H1 (cell line): ENCODE measurements around the gene SCPEP1. TPM values are rescaled to one million over a fixed set of nuclear protein-coding genes. Genes with fewer than 3 reads are reported as not detected.

Experiments used
- CTCF ChIA-PET: fragments of 300-600 bp; sonication (Branson Sonifier 250); formaldehyde crosslinking; loops from one replicate; lab custom pipeline; 2021; ENCODE audit not compliant: partially characterized antibody; lab: Charles Lee
- POLR2A ChIA-PET: fragments of 300-600 bp; sonication (Branson Sonifier 250); formaldehyde crosslinking; loops from one replicate; lab custom pipeline; 2021; ENCODE audit warnings: inconsistent platforms; ENCODE audit not compliant: partially characterized antibody; lab: Charles Lee
- DNase-seq, 2 experiments: peaks; one replicate each; pipeline versions ENCODE4 v3.0.0 to v3.0.0-alpha.2; 2010 to 2022; ENCODE audit warnings: low spot score in 2 of 2, low read depth in 1 of 2, mixed read lengths in 1 of 2
- FAIRE-seq: peaks from 2 replicates; lab custom pipeline; 2011; peaks lifted over from hg19 to GRCh38; lab: Jason Lieb, UNC
- H2AFZ ChIP-seq: 2 replicates; pipeline ENCODE4 v1.8.1; 2012; ENCODE audit warnings: low read length, inconsistent platforms
- H2AK5ac ChIP-seq: 2 replicates; pipeline ENCODE4 v1.6.1; 2013; ENCODE audit warnings: low read depth, low read length
- H2BK120ac ChIP-seq: replicated peaks from 2 replicates; pipeline ENCODE3; 2013; ENCODE audit warnings: low read depth, low read length, inconsistent platforms
- H2BK12ac ChIP-seq: 2 replicates; pipeline ENCODE4 v1.6.1; 2013; ENCODE audit warnings: low read depth, low read length
- H2BK15ac ChIP-seq: 2 replicates; pipeline ENCODE4 v1.6.1; 2013; ENCODE audit warnings: low read length
- H2BK20ac ChIP-seq: 2 replicates; pipeline ENCODE4 v1.6.1; 2013; ENCODE audit warnings: low read length
- H2BK5ac ChIP-seq: 2 replicates; pipeline ENCODE4 v1.6.1; 2013; ENCODE audit warnings: low read depth, low read length
- H3K14ac ChIP-seq: 2 replicates; pipeline ENCODE4 v1.6.1; 2013; ENCODE audit warnings: inconsistent platforms; ENCODE audit not compliant: insufficient read length
- H3K18ac ChIP-seq: 2 replicates; pipeline ENCODE4 v1.6.1; 2013; ENCODE audit warnings: low read length; ENCODE audit errors: extremely low read depth
- H3K23ac ChIP-seq: 2 replicates; pipeline ENCODE4 v1.6.1; 2013; ENCODE audit warnings: inconsistent platforms; ENCODE audit not compliant: insufficient read length
- H3K23me2 ChIP-seq: 2 replicates; pipeline ENCODE4 v1.6.1; 2013; ENCODE audit warnings: low read depth, low read length
- H3K27ac ChIP-seq: 2 replicates; pipeline ENCODE4 v1.6.1; 2011; ENCODE audit warnings: low read depth, low read length, inconsistent platforms
- H3K27me3 ChIP-seq, 4 experiments: replicated peaks in 1 of 4; 1 replicate in 1 of 4; 2 replicates in 3 of 4; pipeline versions ENCODE4 v1.6.1 to v1.8.1; 2011 to 2013; ENCODE audit warnings: low read length in 3 of 4, mild to moderate bottlenecking in 3 of 4, inconsistent platforms in 2 of 4, mixed read lengths in 2 of 4, moderate library complexity in 1 of 4; ENCODE audit not compliant: control insufficient read depth in 3 of 4, insufficient read depth in 3 of 4; ENCODE audit errors: extremely low read depth in 1 of 4
- H3K36me3 ChIP-seq, 4 experiments: 2 replicates each; pipeline versions ENCODE4 v1.6.1 to v1.8.1; 2011 to 2013; ENCODE audit warnings: mild to moderate bottlenecking in 4 of 4, low read length in 3 of 4, moderate library complexity in 2 of 4, control low read depth in 1 of 4, inconsistent platforms in 1 of 4; ENCODE audit not compliant: insufficient read depth in 4 of 4, control insufficient read depth in 2 of 4
- H3K4ac ChIP-seq: replicated peaks from 2 replicates; pipeline ENCODE3; 2013; ENCODE audit warnings: low read length, low read depth, mixed read lengths, inconsistent platforms; ENCODE audit not compliant: insufficient read length
- H3K4me1 ChIP-seq, 4 experiments: replicated peaks in 1 of 4; 1 replicate in 1 of 4; 2 replicates in 3 of 4; pipeline versions ENCODE4 v1.6.1 to v1.8.1; 2011 to 2013; ENCODE audit warnings: low read length in 3 of 4, inconsistent platforms in 2 of 4, mixed read lengths in 1 of 4; ENCODE audit not compliant: insufficient read depth in 4 of 4, control insufficient read depth in 3 of 4
- H3K4me2 ChIP-seq, 2 experiments: 2 replicates each; pipeline versions ENCODE4 v1.6.1 to v1.8.1; 2011 to 2013; ENCODE audit warnings: low read depth in 2 of 2, low read length in 2 of 2, control low read depth in 1 of 2, inconsistent platforms in 1 of 2, mild to moderate bottlenecking in 1 of 2; ENCODE audit not compliant: insufficient read depth in 1 of 2
- H3K4me3 ChIP-seq, 4 experiments: fragments of 200-600, 300-600 bp in 1 of 4; sonication (generic), shearing (Covaris generic), sonication (Bioruptor Twin) in 1 of 4; 2 replicates each; pipeline versions ENCODE4 v1.5.1 to v1.8.1; 2011 to 2016; ENCODE audit warnings: low read length in 4 of 4, low read depth in 3 of 4, control low read depth in 2 of 4, inconsistent platforms in 2 of 4, mild to moderate bottlenecking in 2 of 4, mixed read lengths in 1 of 4, moderate library complexity in 1 of 4; ENCODE audit not compliant: insufficient read depth in 2 of 4; ENCODE audit errors: extremely low read depth in 1 of 4
- H3K56ac ChIP-seq: replicated peaks from 2 replicates; pipeline ENCODE3; 2013; ENCODE audit warnings: low read depth, mild to moderate bottlenecking, mixed read lengths, low read length, inconsistent platforms; ENCODE audit not compliant: insufficient read length
- H3K79me1 ChIP-seq: 2 replicates; pipeline ENCODE4 v1.6.1; 2013; ENCODE audit warnings: low read depth, low read length, control low read depth
- H3K79me2 ChIP-seq, 2 experiments: 2 replicates each; pipeline versions ENCODE4 v1.6.1 to v1.8.1; 2012 to 2013; ENCODE audit warnings: low read length in 2 of 2, mild to moderate bottlenecking in 2 of 2, inconsistent platforms in 1 of 2; ENCODE audit not compliant: insufficient read depth in 2 of 2, control insufficient read depth in 1 of 2
- H3K9ac ChIP-seq, 4 experiments: replicated peaks in 1 of 4; 1 replicate in 1 of 4; 2 replicates in 3 of 4; pipeline versions ENCODE4 v1.6.1 to v1.8.1; 2011 to 2013; ENCODE audit warnings: low read depth in 3 of 4, low read length in 3 of 4, control low read depth in 2 of 4, mild to moderate bottlenecking in 2 of 4, moderate library complexity in 2 of 4, inconsistent platforms in 1 of 4; ENCODE audit errors: extremely low read depth in 1 of 4
- H3K9me3 ChIP-seq, 2 experiments: 2 replicates each; pipeline versions ENCODE4 v1.6.1 to v1.8.1; 2012 to 2013; ENCODE audit warnings: mild to moderate bottlenecking in 2 of 2, moderate library complexity in 2 of 2, control low read depth in 1 of 2, inconsistent platforms in 1 of 2, low read depth in 1 of 2, low read length in 1 of 2, mixed read lengths in 1 of 2; ENCODE audit not compliant: insufficient read depth in 2 of 2
- H4K20me1 ChIP-seq, 2 experiments: replicated peaks in 1 of 2; 2 replicates each; pipeline versions ENCODE3 to v1.8.1; 2011 to 2013; ENCODE audit warnings: inconsistent platforms in 2 of 2, low read length in 2 of 2, mild to moderate bottlenecking in 1 of 2; ENCODE audit not compliant: insufficient read depth in 2 of 2, control insufficient read depth in 1 of 2
- H4K5ac ChIP-seq: 2 replicates; pipeline ENCODE4 v1.6.1; 2013; ENCODE audit warnings: low read length, low read depth, mixed read lengths, inconsistent platforms; ENCODE audit not compliant: insufficient read length
- H4K8ac ChIP-seq: 2 replicates; pipeline ENCODE4 v1.8.0; 2013; ENCODE audit warnings: mild to moderate bottlenecking, moderate library complexity, low read length, inconsistent platforms; ENCODE audit not compliant: insufficient read depth; ENCODE audit errors: extremely low read depth
- H4K91ac ChIP-seq: replicated peaks from 2 replicates; pipeline ENCODE3; 2013; ENCODE audit warnings: low read length, mixed read lengths, inconsistent platforms; ENCODE audit not compliant: insufficient read length
- BACH1 ChIP-seq: IDR thresholded peaks from 2 replicates; pipeline ENCODE4 v1.6.1; 2012; ENCODE audit warnings: low read length, improper control_type of control experiment
- BCL11A ChIP-seq, 2 experiments: IDR thresholded peaks; one replicate each; pipeline ENCODE4 v1.6.1; 2011; ENCODE audit warnings: low read depth in 2 of 2, low read length in 2 of 2, mild to moderate bottlenecking in 2 of 2
- BRCA1 ChIP-seq: IDR thresholded peaks from 2 replicates; pipeline ENCODE4 v1.6.1; 2012; ENCODE audit warnings: low read depth, low read length, improper control_type of control experiment
- CHD1 ChIP-seq: IDR thresholded peaks from 2 replicates; pipeline ENCODE4 v1.6.1; 2012; ENCODE audit warnings: low read depth, low read length, improper control_type of control experiment
- CREB1 ChIP-seq: IDR thresholded peaks from 2 replicates; pipeline ENCODE4 v1.6.1; 2012; ENCODE audit warnings: inconsistent platforms
- FOSL1 ChIP-seq: IDR thresholded peaks from 2 replicates; pipeline ENCODE4 v1.6.1; 2011; ENCODE audit warnings: mild to moderate bottlenecking, low read depth, low read length, moderate library complexity; ENCODE audit not compliant: insufficient read depth
- HDAC2 ChIP-seq, 2 experiments: fragments of 300-600 bp in 1 of 2; sonication (generic) in 1 of 2; IDR thresholded peaks; 2 replicates each; pipeline ENCODE4 v1.6.1; 2011 to 2012; ENCODE audit warnings: low read depth in 2 of 2, low read length in 2 of 2, mild to moderate bottlenecking in 2 of 2, moderate library complexity in 2 of 2, borderline replicate concordance in 1 of 2, inconsistent platforms in 1 of 2
- MAFK ChIP-seq: IDR thresholded peaks from 2 replicates; pipeline ENCODE4 v1.6.1; 2012; ENCODE audit warnings: low read depth, mild to moderate bottlenecking, improper control_type of control experiment, low read length
- NRF1 ChIP-seq: IDR thresholded peaks from 2 replicates; pipeline ENCODE4 v1.6.1; 2011; ENCODE audit warnings: mild to moderate bottlenecking, low read depth, low read length, improper control_type of control experiment
- RAD21 ChIP-seq, 2 experiments: IDR thresholded peaks in 1 of 2; conservative IDR thresholded peaks in 1 of 2; 2 replicates each; pipeline ENCODE4 v1.6.1; 2011; ENCODE audit warnings: low read depth in 2 of 2, low read length in 2 of 2, improper control_type of control experiment in 1 of 2, inconsistent platforms in 1 of 2, mild to moderate bottlenecking in 1 of 2, moderate library complexity in 1 of 2
- RNF2 ChIP-seq: fragments of 200-900, 300-1000 bp; sonication (generic); IDR thresholded peaks from 2 replicates; pipeline ENCODE4 v1.7.1; 2016; ENCODE audit warnings: borderline replicate concordance, low read depth, mild to moderate bottlenecking, antibody characterized with exemption, low read length; ENCODE audit not compliant: poor library complexity, severe bottlenecking; ENCODE audit errors: missing control alignments
- SP4 ChIP-seq: IDR thresholded peaks from 2 replicates; pipeline ENCODE4 v1.6.1; 2012; ENCODE audit warnings: low read length, inconsistent platforms
- SUZ12 ChIP-seq: fragments of 200-600 bp; sonication (generic); IDR thresholded peaks from 2 replicates; pipeline ENCODE4 v1.6.1; 2012; ENCODE audit warnings: mild to moderate bottlenecking, inconsistent platforms, low read length, moderate library complexity, mixed read lengths
- TBP ChIP-seq: IDR thresholded peaks from 2 replicates; pipeline ENCODE4 v1.6.1; 2011; ENCODE audit warnings: low read depth, low read length, improper control_type of control experiment
- ZNF274 ChIP-seq: IDR thresholded peaks from 2 replicates; pipeline ENCODE4 v1.7.0; 2012; ENCODE audit warnings: low read length, borderline replicate concordance; ENCODE audit errors: extremely low read depth
- WGBS, 2 experiments: shearing (Covaris generic) in 1 of 2; methylation state at CpG; one replicate each; pipeline versions ENCODE4 v1.1.6 to v1.1.7; 2013 to 2015; ENCODE audit warnings: low lambda C conversion rate in 2 of 2, mixed read lengths in 2 of 2, inconsistent platforms in 1 of 2, low coverage in 1 of 2, missing lambda C conversion rate in 1 of 2; ENCODE audit not compliant: insufficient replicate concordance in 2 of 2, insufficient coverage in 1 of 2, insufficient read length in 1 of 2; ENCODE audit errors: extremely low coverage in 1 of 2, missing lambda C conversion rate in 1 of 2; 5-methylcytosine and 5-hydroxymethylcytosine counted together
- polyA plus RNA-seq, 7 experiments: library from polyadenylated mRNA; depleted of rRNA in 3 of 7; stranded (reverse) in 5 of 7; unstranded in 2 of 7; fragments of >200 nt in 5 of 7; fragments of 200-250 nt in 2 of 7; gene quantifications; 1 replicate in 5 of 7; 2 replicates in 1 of 7; 4 replicates in 1 of 7; pipeline versions ENCODE4 v1.2.1 to v1.2.3, GENCODE V29; 2011 to 2013; ENCODE audit warnings: missing spikeins in 2 of 7, mixed read lengths in 2 of 7
- total RNA-seq: library from RNA; stranded (reverse); fragmentation: NEBNext Ultra II Directional; extraction: Animal tissue kit (Norgen Biotek cat#: 25700); gene quantifications from 2 replicates; pipeline ENCODE4 v1.2.1, GENCODE V29; 2021

SCPEP1 gene
- total and polyA plus RNA-seq, 2 of the 8 experiments (the other 6 are each of a cell fraction or from before 2014, with no cell fraction given), result 30.7 to 52.6 TPM

- Histone ChIP-seq H2BK120ac (no peak overlapping the region), H4K8ac (no peak overlapping the region), H4K91ac (no peak overlapping the region), H3K23me2 (no peaks in the 10 kb centered on the region), H3K36me3 (peaks cover 0 to 40% (median 22%) of the 10 kb centered on the region in 4 experiments; a peak in 7 of 8 replicates), H2BK12ac (no peak overlapping the region), H3K79me2 (no peaks in the 10 kb centered on the region), H2AFZ (no peak overlapping the region), H4K5ac (no peak overlapping the region), H2BK5ac (no peak overlapping the region), H3K27me3 (no peaks in the 10 kb centered on the region), H3K9me3 (no peaks in the 10 kb centered on the region), H3K4ac (no peak overlapping the region), H3K14ac (no peak overlapping the region), H3K4me3 (no peak overlapping the region), H3K56ac (no peak overlapping the region), H3K9ac (no peak overlapping the region), H3K23ac (no peak overlapping the region), H3K27ac (no peak overlapping the region), H3K4me1 (no peaks in the 10 kb centered on the region), H2BK20ac (no peak overlapping the region), H4K20me1 (peaks cover 0 to 2% of the 10 kb centered on the region in 2 experiments), H3K18ac (no peak overlapping the region), H3K4me2 (no peak overlapping the region), H2BK15ac (no peak overlapping the region), H2AK5ac (no peak overlapping the region), H3K79me1 (no peaks in the 10 kb centered on the region)
- CTCF ChIA-PET, result interaction anchor here (1.0 to 1.5 kb wide), 3 partner anchors 8 to 190 kb away, joined by 3 read pairs; no protein-coding TSS in a partner anchor
- 83% methylated on average over 1 of the region's 1 CpG; no CpG with 5 or more reads in 1 of the 2 experiments for WGBS, 2 experiments
- DNase-seq, result no peak
- FAIRE-seq, result no peak
- POLR2A ChIA-PET, result no interaction called here
- TF ChIP-seq SP4, result no peak
- no peak for TF ChIP-seq ZNF274
- no peak for TF ChIP-seq HDAC2 (IDR thresholded peaks at IDR 0.05; ENCODE audit: borderline replicate concordance in 1 of 2, low read depth in 2 of 2, low read length in 2 of 2)
- no peak for TF ChIP-seq CHD1
- TF ChIP-seq BCL11A (IDR thresholded peaks at IDR 0.05; ENCODE audit: low read depth in 2 of 2, low read length in 2 of 2), result no peak
- TF ChIP-seq RAD21 (IDR thresholded peaks at IDR 0.05 in 1 of 2, conservative IDR thresholded peaks at IDR 0.05 in 1 of 2; ENCODE audit: low read depth in 2 of 2, low read length in 2 of 2), result no peak
- TF ChIP-seq TBP, result no peak
- TF ChIP-seq RNF2, result no peak
- no peak for TF ChIP-seq FOSL1
- no peak for TF ChIP-seq NRF1
- no peak for TF ChIP-seq MAFK
- no peak for TF ChIP-seq SUZ12
- no peak for TF ChIP-seq CREB1
- no peak for TF ChIP-seq BACH1
- no peak for TF ChIP-seq BRCA1
These were observed 14.4 kb downstream of the SCPEP1 start for GRCh38 chr17:56992364-56992763.
